HCT116 (cell line): Measurements from ENCODE around the gene CDK5RAP2. TPM values are rescaled to one million over a fixed set of nuclear protein-coding genes. Genes with fewer than 3 reads are reported as not detected.

Source experiments
- ATAC-seq: fragments of 200-7000 bp; cut with Tn5 transposase; 2 replicates; pipeline ENCODE4 v1.9.1; 2020; ENCODE audit warnings: mild to moderate bottlenecking, moderate library complexity
- BruUV-seq: library from RNA; stranded (reverse); fragments of 400-500 nt; replicated peaks from 2 replicates; lab custom pipeline; 2021; lab: Mats Ljungman, UMichigan
- CTCF ChIA-PET: fragments of 300-600 bp; sonication (Branson Sonifier 250); formaldehyde crosslinking; loops from one replicate; lab custom pipeline; 2021; ENCODE audit warnings: antibody characterized with exemption; lab: Charles Lee
- POLR2A ChIA-PET: fragments of 300-600, 350-600 bp; sonication (Branson Sonifier 250); formaldehyde crosslinking; loops from one replicate; lab custom pipeline; 2021; ENCODE audit warnings: antibody characterized with exemption; lab: Charles Lee
- RAD21 ChIA-PET, 2 experiments: fragments of 300-600 bp; sonication (Branson Sonifier 250); formaldehyde crosslinking; loops; one replicate each; lab custom pipeline; 2023; ENCODE audit warnings: low total read pairs in 2 of 2; ENCODE audit not compliant: uncharacterized antibody in 2 of 2, unreplicated experiment in 2 of 2, low non-redundant PET in 1 of 2; lab: Charles Lee
- DNase-seq: peaks from one replicate; pipeline ENCODE4 v3.0.0-alpha.2; 2010; ENCODE audit warnings: low read depth, low spot score
- H2AFZ ChIP-seq: fragments of 200-600 bp; shearing (Covaris generic), sonication (generic); 2 replicates; pipeline ENCODE4 v1.6.1; 2017; ENCODE audit warnings: low read depth, mixed run types, mixed read lengths, antibody characterized with exemption, low read length; ENCODE audit not compliant: poor library complexity, severe bottlenecking
- H3K27ac ChIP-seq: 2 replicates; pipeline ENCODE4 v1.5.1; 2012; ENCODE audit warnings: low read depth, low read length
- H3K27me3 ChIP-seq: fragments of 200-600 bp; sonication (generic); 2 replicates; pipeline ENCODE4 v1.6.1; 2016; ENCODE audit warnings: mixed run types, low read length, mixed read lengths; ENCODE audit not compliant: insufficient read depth
- H3K36me3 ChIP-seq, 2 experiments: fragments of 200-500 bp in 1 of 2; fragments of 200-600 bp in 1 of 2; sonication (Bioruptor generic) in 1 of 2; sonication (generic) in 1 of 2; 2 replicates each; pipeline versions ENCODE4 v1.5.1 to v1.6.1; 2014 to 2016; ENCODE audit warnings: low read length in 2 of 2, inconsistent platforms in 1 of 2, mixed read lengths in 1 of 2, mixed run types in 1 of 2; ENCODE audit not compliant: insufficient read depth in 2 of 2, control insufficient read depth in 1 of 2
- H3K4me1 ChIP-seq, 2 experiments: fragments of 200-600 bp in 1 of 2; sonication (generic) in 1 of 2; 2 replicates each; pipeline versions ENCODE4 v1.5.1 to v1.6.1; 2012 to 2017; ENCODE audit warnings: low read length in 2 of 2, inconsistent platforms in 1 of 2, mild to moderate bottlenecking in 1 of 2, mixed read lengths in 1 of 2, mixed run types in 1 of 2, moderate library complexity in 1 of 2; ENCODE audit not compliant: insufficient read depth in 2 of 2, control insufficient read depth in 1 of 2
- H3K4me2 ChIP-seq: fragments of 200-600 bp; sonication (generic); 2 replicates; pipeline ENCODE4 v1.6.1; 2017; ENCODE audit warnings: mixed run types, low read length, mixed read lengths
- H3K4me3 ChIP-seq, 2 experiments: fragments of 200-600 bp in 1 of 2; sonication (generic) in 1 of 2; replicated peaks in 1 of 2; 2 replicates each; pipeline ENCODE4 v1.5.1; 2011 to 2016; ENCODE audit warnings: low read length in 2 of 2, control low read depth in 1 of 2, low read depth in 1 of 2, mild to moderate bottlenecking in 1 of 2, mixed read lengths in 1 of 2, mixed run types in 1 of 2
- H3K79me2 ChIP-seq: fragments of 200-600 bp; sonication (generic); 2 replicates; pipeline ENCODE4 v1.6.1; 2017; ENCODE audit warnings: mild to moderate bottlenecking, mixed run types, low read length, moderate library complexity, mixed read lengths; ENCODE audit not compliant: insufficient read depth
- H3K9ac ChIP-seq: fragments of 200-600 bp; sonication (generic); 2 replicates; pipeline ENCODE4 v1.6.1; 2016; ENCODE audit warnings: low read length, mixed read lengths
- H3K9me2 ChIP-seq: fragments of 200-600 bp; sonication (generic), shearing (Covaris generic); 2 replicates; pipeline ENCODE4 v1.6.1; 2017; ENCODE audit warnings: mixed run types, mild to moderate bottlenecking, moderate library complexity; ENCODE audit not compliant: insufficient read depth
- H3K9me3 ChIP-seq, 2 experiments: fragments of 200-500 bp in 1 of 2; fragments of 200-600 bp in 1 of 2; sonication (Bioruptor generic) in 1 of 2; sonication (generic) in 1 of 2; 2 replicates each; pipeline ENCODE4 v1.6.1; 2014 to 2017; ENCODE audit warnings: low read length in 2 of 2, mixed read lengths in 2 of 2, inconsistent platforms in 1 of 2, low read depth in 1 of 2, mild to moderate bottlenecking in 1 of 2, mixed run types in 1 of 2, moderate library complexity in 1 of 2; ENCODE audit not compliant: control insufficient read depth in 1 of 2, insufficient read depth in 1 of 2
- H4K20me1 ChIP-seq: fragments of 200-600 bp; sonication (generic), shearing (Covaris generic); 2 replicates; pipeline ENCODE4 v1.6.1; 2017; ENCODE audit warnings: mixed run types, mild to moderate bottlenecking, moderate library complexity; ENCODE audit not compliant: insufficient read depth
- CBX3 ChIP-seq: IDR thresholded peaks from 2 replicates; pipeline ENCODE4 v1.6.1; 2012; ENCODE audit warnings: low read depth
- CEBPB ChIP-seq: IDR thresholded peaks from 2 replicates; pipeline ENCODE4 v1.6.1; 2012; ENCODE audit warnings: low read depth
- EGR1 ChIP-seq: IDR thresholded peaks from 2 replicates; pipeline ENCODE4 v1.6.1; 2012; ENCODE audit warnings: low read depth
- EZH2 ChIP-seq: fragments of 200-600 bp; sonication (generic); IDR thresholded peaks from 2 replicates; pipeline ENCODE4 v1.6.1; 2017; ENCODE audit warnings: antibody characterized with exemption, mixed run types
- EZH2phosphoT487 ChIP-seq: fragments of 200-600 bp; IDR thresholded peaks from 2 replicates; pipeline ENCODE4 v1.6.1; 2018; ENCODE audit warnings: antibody characterized with exemption, borderline replicate concordance
- POLR2AphosphoS5 ChIP-seq: IDR thresholded peaks from 2 replicates; pipeline ENCODE4 v1.6.1; 2011; ENCODE audit warnings: mild to moderate bottlenecking, low read depth, low read length, moderate library complexity
- SIN3A ChIP-seq: IDR thresholded peaks from 2 replicates; pipeline ENCODE4 v1.6.1; 2012; ENCODE audit warnings: low read depth
- TCF7L2 ChIP-seq: IDR thresholded peaks from 2 replicates; pipeline ENCODE4 v1.7.0; 2011; ENCODE audit warnings: borderline replicate concordance, inconsistent platforms; ENCODE audit not compliant: insufficient read depth, insufficient read length; ENCODE audit errors: extremely low read depth
- YY1 ChIP-seq: IDR thresholded peaks from 2 replicates; pipeline ENCODE4 v1.6.1; 2011; ENCODE audit warnings: low read length, low read depth, moderate library complexity, mild to moderate bottlenecking; ENCODE audit not compliant: insufficient replicate concordance; ENCODE audit errors: extremely low read depth
- ZFX ChIP-seq: fragments of 450-650 bp; IDR thresholded peaks from 2 replicates; pipeline ENCODE4 v1.6.1; 2017
- ZNF274 ChIP-seq: fragments of 200-500 bp; sonication (Bioruptor generic); IDR thresholded peaks from 2 replicates; pipeline ENCODE4 v1.6.1; 2014; ENCODE audit warnings: mild to moderate bottlenecking, low read depth, low read length, inconsistent platforms
- intact Hi-C: fragments of 100-400 bp; cut with micrococcal nuclease; formaldehyde crosslinking; loops from 2 replicates; pipeline ENCODE4 v1.10.0; 2022
- total RNA-seq: library from RNA; stranded (reverse); gene quantifications from one replicate; pipeline ENCODE4 v1.2.1, GENCODE V29; 2021; ENCODE audit not compliant: unreplicated experiment
- TF ChIP-seq, protein P1 (sequence below): IDR thresholded peaks from 2 replicates; pipeline ENCODE4 v1.6.1; 2012
- TF ChIP-seq, protein P2 (sequence below): IDR thresholded peaks from 2 replicates; pipeline ENCODE4 v1.6.1; 2011; ENCODE audit warnings: mild to moderate bottlenecking, low read length, moderate library complexity; ENCODE audit not compliant: insufficient replicate concordance; ENCODE audit errors: extremely low read depth
- TF ChIP-seq, protein P3 (sequence below), 3 experiments: fragments of 200-600 bp in 1 of 3; sonication (generic) in 1 of 3; IDR thresholded peaks in 2 of 3; conservative IDR thresholded peaks in 1 of 3; 2 replicates each; pipeline ENCODE4 v1.5.1; 2012 to 2017; ENCODE audit warnings: low read depth in 2 of 3, low read length in 2 of 3, antibody characterized with exemption in 1 of 3, borderline replicate concordance in 1 of 3, control low read depth in 1 of 3, mild to moderate bottlenecking in 1 of 3, mixed read lengths in 1 of 3, mixed run types in 1 of 3, moderate library complexity in 1 of 3; ENCODE audit not compliant: insufficient read depth in 1 of 3
- TF ChIP-seq, protein P4 (sequence below): IDR thresholded peaks from 2 replicates; pipeline ENCODE4 v1.6.1; 2012

CDK5RAP2 gene
- total RNA-seq, 1 experiment from 2014 or later: 56.2 TPM

DNA sequence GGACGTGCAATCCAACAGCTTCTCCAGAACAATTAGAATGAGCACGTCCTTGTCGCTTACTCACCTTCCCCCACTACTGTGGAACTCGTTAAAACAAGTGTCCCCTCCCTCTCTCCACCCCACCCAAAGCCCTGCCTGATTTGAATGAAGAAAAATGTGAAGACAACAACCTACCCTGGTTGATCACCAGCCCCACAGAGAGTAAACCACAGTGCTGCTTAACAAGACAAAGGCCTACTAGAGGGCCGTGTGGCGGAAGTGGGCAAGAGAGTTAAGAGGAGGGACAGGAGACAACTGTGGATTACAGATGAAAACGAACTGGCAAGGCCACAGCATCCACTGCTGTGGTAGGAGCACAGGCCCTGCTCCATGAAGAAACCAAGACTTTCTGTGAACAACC, 51.1 kb downstream of the CDK5RAP2 start:
- ChIA-PET RAD21 (no interaction called here), CTCF (no interaction called here), POLR2A (no interaction called here)
- no peak overlapping the region for H3K4me3 ChIP-seq
- no peak for TF ChIP-seq ZFX
- no peak for TF ChIP-seq CBX3
- no peak for TF ChIP-seq CEBPB
- TF ChIP-seq, protein P1, sequence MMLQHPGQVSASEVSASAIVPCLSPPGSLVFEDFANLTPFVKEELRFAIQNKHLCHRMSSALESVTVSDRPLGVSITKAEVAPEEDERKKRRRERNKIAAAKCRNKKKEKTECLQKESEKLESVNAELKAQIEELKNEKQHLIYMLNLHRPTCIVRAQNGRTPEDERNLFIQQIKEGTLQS: no peak
- TF ChIP-seq TCF7L2: no peak
- no peak for TF ChIP-seq POLR2AphosphoS5
- no peak for TF ChIP-seq EGR1
- TF ChIP-seq SIN3A: no peak
- TF ChIP-seq, protein P2, sequence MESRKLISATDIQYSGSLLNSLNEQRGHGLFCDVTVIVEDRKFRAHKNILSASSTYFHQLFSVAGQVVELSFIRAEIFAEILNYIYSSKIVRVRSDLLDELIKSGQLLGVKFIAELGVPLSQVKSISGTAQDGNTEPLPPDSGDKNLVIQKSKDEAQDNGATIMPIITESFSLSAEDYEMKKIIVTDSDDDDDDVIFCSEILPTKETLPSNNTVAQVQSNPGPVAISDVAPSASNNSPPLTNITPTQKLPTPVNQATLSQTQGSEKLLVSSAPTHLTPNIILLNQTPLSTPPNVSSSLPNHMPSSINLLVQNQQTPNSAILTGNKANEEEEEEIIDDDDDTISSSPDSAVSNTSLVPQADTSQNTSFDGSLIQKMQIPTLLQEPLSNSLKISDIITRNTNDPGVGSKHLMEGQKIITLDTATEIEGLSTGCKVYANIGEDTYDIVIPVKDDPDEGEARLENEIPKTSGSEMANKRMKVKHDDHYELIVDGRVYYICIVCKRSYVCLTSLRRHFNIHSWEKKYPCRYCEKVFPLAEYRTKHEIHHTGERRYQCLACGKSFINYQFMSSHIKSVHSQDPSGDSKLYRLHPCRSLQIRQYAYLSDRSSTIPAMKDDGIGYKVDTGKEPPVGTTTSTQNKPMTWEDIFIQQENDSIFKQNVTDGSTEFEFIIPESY: no peak
- TF ChIP-seq EZH2phosphoT487: no peak
- no peak for TF ChIP-seq EZH2
- no peak for TF ChIP-seq YY1
- TF ChIP-seq, protein P3, sequence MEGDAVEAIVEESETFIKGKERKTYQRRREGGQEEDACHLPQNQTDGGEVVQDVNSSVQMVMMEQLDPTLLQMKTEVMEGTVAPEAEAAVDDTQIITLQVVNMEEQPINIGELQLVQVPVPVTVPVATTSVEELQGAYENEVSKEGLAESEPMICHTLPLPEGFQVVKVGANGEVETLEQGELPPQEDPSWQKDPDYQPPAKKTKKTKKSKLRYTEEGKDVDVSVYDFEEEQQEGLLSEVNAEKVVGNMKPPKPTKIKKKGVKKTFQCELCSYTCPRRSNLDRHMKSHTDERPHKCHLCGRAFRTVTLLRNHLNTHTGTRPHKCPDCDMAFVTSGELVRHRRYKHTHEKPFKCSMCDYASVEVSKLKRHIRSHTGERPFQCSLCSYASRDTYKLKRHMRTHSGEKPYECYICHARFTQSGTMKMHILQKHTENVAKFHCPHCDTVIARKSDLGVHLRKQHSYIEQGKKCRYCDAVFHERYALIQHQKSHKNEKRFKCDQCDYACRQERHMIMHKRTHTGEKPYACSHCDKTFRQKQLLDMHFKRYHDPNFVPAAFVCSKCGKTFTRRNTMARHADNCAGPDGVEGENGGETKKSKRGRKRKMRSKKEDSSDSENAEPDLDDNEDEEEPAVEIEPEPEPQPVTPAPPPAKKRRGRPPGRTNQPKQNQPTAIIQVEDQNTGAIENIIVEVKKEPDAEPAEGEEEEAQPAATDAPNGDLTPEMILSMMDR (IDR thresholded peaks at IDR 0.05 in 2 of 3, conservative IDR thresholded peaks at IDR 0.05 in 1 of 3; ENCODE audit: borderline replicate concordance in 1 of 3, insufficient read depth in 1 of 3, low read depth in 2 of 3, low read length in 2 of 3): no peak
- TF ChIP-seq, protein P4, sequence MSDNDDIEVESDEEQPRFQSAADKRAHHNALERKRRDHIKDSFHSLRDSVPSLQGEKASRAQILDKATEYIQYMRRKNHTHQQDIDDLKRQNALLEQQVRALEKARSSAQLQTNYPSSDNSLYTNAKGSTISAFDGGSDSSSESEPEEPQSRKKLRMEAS: no peak
- TF ChIP-seq ZNF274: no peak
- no peak overlapping the region for H3K4me2 ChIP-seq
- DNase-seq: no peak
- H4K20me1 ChIP-seq: no peaks in the 10 kb centered on the region
- no peaks in the 10 kb centered on the region for H3K9me3 ChIP-seq
- H3K79me2 ChIP-seq: no peaks in the 10 kb centered on the region; the same call in 1 of the 2 replicates
- H3K27ac ChIP-seq: no peak overlapping the region
- H3K4me1 ChIP-seq: peaks cover 21 to 24% of the 10 kb centered on the region in 2 experiments
- H3K27me3 ChIP-seq: no peaks in the 10 kb centered on the region
- H3K9ac ChIP-seq: no peak overlapping the region
- H2AFZ ChIP-seq: no peak overlapping the region
- ATAC-seq: no peak
- no TSS peak for BruUV-seq
- peaks cover 36 to 39% of the 10 kb centered on the region in 2 experiments; a peak in 3 of 4 replicates for H3K36me3 ChIP-seq
- intact Hi-C loops: no loop called here
- no peaks in the 10 kb centered on the region for H3K9me2 ChIP-seq
